Urothelium cell line (cell line): ENCODE measurements around the gene ZNF488.

Experiments
- DNase-seq: peaks from one replicate; pipeline ENCODE4 v3.0.0; 2011; ENCODE audit warnings: low spot score, mixed read lengths
- FAIRE-seq: peaks from 2 replicates; lab custom pipeline; 2011; peaks lifted over from hg19 to GRCh38; lab: Jason Lieb, UNC

ZNF488 gene

DNA sequence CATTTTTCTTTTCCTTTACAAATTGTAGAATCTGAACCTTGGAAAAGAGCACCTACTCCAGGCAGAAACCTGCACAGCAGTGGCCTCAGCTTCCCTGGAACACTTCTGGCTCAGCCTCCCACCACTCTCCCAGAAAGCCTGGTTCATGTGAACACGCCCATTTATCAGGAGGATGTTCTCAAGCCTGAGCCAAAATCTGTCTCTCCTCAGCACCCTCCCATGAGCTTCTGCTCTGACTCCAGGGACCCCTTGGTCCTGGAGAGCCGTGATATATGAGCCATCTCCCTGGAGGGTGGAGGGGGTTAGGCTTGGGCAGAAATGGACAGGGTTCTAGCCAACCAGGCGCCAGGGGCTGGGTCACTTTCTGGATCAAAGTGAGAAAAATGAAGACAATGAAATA is 51.7 kb downstream of the ZNF488 start:
- DNase-seq: no peak
- no peak for FAIRE-seq

DNA sequence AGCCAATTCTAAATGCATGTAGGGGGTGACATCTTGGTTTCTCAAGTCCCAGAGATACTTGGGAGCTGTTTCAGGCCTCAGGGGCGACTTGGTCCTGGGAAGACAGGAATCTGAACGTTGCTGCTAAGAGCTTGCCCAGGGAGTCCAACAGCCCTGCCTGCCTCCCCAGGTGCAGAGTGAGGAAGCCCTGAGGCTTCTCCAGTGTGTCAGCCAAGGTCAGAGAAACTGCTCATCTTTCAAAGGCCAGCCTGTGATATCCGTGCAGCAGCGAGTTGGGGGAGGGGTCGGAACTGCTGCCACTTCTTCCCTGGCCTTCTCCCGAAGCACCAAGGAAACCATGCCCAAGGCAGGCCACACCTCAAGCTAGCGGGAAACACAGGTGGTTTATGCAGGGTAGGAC is 52.1 kb downstream of the ZNF488 start:
- DNase-seq: no peak
- no peak for FAIRE-seq

DNA sequence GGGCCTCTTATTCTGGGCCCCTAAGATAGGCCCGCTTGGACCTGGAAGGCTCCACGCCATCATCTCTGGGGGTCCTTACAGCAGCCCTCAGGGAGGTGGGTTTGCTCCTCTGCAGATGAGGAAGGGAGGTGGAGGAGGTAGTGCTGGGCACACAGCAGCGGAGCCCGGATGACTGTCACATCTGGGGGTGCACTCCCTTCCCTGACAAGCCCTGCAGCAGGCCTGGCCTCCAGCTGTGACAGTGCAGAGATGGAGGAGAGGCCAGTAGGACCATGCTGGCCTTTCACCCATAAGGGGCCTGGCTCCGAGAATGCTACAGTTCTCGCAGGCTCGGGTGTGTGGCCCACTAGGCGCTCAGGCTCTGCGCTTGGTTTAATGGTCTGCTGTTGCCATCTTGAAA is 52.6 kb downstream of the ZNF488 start:
- no peak for FAIRE-seq

GRCh38 chr10:47330804-47331203 is 53.3 kb downstream of the ZNF488 start:
- no peak for FAIRE-seq

More for the DNA sequence above, 52.6 kb downstream of the ZNF488 start:
- DNase-seq: no peak

DNA sequence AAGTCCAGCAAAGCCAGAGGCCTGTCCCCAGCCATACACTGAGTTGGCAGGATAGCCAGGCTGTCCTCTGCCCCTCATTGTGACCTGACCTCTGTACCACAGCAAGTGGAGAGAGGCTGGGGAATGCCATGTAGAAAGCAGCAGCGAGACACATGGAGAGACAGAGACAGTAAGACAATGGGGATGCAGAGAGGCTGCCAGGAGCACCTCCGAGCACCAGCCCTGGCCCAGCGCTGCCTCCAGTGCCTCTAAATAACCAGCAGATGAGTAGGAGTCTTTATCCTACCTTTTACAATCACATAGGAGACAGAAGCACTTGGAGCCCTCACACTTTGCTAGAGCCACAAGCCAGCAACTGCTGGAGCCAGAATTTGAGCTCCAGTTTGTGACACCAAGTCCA is 53.7 kb downstream of the ZNF488 start:
- DNase-seq: no peak
- FAIRE-seq: no peak

More at GRCh38 chr10:47330804-47331203, 53.3 kb downstream of the ZNF488 start:
- no peak for DNase-seq

DNA sequence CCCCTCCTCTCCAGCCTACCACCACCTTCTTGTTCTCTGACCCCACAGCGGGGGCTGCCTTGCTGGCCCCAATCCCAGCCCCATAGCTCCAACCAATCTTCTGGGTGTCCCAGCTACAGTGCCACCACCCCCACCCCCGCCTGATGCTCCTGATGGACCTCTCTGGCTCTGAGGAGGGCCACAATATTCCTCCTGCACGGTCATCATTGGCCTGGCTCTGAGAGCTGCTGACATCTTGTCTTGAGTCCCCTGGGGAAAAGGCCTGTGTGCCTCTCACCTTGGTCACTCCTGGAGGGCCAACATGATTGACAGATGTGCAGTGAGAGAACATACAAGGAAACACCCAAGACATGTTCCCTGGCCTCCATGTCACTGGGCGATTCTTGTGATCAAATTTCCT is 54.2 kb downstream of the ZNF488 start:
- no peak for DNase-seq
- no peak for FAIRE-seq

DNA sequence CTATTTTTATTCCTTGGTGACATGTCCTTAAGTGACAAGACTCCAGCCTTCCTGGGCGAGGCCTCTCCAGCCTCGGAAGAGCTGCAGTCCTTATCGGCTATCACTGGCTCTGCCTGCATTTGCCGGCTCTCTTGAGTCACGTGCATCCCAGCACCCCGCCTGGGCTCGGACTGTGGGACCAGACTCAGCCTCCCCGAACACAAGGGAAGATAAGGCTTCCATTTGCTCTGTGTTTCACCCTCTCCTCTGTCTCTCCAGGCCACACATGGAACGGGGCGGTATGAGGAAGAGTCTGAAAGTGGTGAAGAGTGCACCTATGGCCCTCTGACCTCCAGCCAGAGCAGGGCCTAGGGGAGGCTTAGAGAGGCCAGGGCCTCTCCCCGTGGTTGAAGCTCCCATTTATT is 57.2 kb downstream of the ZNF488 start:
- no peak for DNase-seq
- FAIRE-seq: no peak

DNA sequence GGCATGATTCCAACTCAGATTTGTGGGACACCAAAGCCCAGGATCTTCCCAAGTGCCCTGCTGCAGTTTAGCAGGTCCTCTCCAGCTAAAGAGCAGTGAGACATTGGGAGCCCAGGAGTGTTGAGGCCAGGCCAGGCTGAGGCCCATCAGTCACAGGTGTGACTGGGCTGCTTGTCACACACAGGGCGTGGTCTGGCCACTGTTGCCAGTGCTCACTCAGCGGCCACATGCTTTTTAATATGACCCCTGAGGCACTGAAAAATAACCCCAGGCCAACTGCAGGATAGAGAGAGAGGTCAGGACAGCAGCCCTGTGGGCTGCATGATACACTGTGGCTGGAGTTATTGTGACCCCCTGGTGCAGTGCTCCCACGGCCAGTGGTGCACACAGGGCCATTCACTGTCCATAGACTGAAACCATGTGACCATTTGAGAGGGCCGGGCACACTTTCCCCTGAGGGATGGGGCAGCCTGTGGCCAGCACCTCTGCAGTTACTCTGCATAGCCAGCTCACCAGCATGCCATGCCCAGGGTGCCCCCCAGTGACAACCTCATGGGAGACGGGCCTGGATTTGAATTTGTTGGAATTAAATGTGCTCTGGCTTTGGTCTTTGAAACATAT is 57.7 kb downstream of the ZNF488 start:
- FAIRE-seq (no peak), DNase-seq (no peak)

DNA sequence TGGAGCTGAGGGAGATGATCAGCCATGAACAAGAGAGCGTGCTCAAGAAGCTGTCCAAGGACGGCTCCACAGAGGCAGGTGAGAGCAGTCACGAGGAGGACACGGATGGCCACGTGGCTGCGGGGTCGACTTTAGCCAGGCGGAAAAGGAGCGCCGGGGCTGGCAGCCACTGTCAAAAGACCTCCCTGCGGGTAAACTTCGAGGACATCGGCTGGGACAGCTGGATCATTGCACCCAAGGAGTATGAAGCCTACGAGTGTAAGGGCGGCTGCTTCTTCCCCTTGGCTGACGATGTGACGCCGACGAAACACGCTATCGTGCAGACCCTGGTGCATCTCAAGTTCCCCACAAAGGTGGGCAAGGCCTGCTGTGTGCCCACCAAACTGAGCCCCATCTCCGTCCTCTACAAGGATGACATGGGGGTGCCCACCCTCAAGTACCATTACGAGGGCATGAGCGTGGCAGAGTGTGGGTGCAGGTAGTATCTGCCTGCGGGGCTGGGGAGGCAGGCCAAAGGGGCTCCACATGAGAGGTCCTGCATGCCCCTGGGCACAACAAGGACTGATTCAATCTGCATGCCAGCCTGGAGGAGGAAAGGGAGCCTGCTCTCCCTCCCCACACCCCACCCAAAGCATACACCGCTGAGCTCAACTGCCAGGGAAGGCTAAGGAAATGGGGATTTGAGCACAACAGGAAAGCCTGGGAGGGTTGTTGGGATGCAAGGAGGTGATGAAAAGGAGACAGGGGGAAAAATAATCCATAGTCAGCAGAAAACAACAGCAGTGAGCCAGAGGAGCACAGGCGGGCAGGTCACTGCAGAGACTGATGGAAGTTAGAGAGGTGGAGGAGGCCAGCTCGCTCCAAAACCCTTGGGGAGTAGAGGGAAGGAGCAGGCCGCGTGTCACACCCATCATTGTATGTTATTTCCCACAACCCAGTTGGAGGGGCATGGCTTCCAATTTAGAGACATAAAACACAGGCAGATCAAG is 58.5 kb downstream of the ZNF488 start:
- DNase-seq (no peak), FAIRE-seq (no peak)

DNA sequence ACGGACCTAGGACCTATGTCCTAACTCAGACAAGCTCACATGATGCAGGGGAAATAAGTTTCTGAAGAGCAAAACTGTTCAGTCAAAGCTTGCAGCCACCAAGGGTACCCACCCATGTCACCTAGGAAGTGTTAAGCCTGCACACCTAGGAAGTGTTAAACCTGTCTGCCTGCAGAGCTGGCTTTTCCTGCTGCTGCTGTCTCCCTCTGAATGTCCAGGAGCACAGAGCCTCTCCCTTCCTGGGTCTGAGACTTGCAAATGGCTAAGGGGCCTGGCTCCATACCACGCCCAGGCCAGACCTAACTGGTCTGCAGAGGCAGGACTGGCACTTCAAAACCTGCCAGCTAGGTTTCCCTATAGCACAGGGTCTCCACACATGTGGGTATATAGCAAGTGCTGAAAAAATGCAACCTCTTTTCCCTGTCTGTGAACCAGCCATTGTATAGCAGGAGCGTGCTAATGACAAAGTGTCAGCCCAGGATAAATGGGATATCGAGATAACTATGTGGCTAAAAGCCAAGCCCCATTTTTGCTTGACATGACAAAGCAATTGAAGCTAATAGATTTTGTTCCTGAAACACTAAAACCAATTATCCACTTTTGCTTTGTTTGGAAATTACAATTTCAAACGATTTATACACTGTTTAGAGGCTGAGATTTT is 60.3 kb downstream of the ZNF488 start:
- DNase-seq (no peak), FAIRE-seq (no peak)

GRCh38 chr10:47323087-47323486 is 61.0 kb downstream of the ZNF488 start:
- FAIRE-seq: no peak
- DNase-seq: no peak

DNA sequence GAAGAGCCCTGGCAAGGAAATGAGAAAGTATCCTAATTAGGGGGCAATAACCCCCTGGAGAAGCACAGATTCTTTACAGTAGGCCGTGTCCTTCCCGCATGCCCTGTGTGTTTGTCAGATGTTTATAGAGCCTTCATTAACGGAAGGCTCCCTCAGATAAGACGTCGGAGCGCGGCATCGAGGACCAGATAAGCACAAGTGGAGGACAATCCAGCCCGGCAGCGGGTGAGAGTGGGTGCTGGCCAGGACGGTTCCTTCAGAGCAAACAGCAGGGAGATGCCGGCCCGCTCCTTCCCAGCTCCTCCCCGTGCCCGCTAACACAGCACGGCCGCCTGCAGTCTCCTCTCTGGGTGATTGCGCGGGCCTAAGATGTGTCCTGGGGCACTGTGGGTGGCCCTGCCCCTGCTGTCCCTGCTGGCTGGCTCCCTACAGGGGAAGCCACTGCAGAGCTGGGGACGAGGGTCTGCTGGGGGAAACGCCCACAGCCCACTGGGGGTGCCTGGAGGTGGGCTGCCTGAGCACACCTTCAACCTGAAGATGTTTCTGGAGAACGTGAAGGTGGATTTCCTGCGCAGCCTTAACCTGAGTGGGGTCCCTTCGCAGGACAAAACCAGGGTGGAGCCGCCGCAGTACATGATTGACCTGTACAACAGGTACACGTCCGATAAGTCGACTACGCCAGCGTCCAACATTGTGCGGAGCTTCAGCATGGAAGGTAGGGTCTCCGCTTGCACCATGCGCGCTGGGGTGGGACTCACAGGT is 61.6 kb downstream of the ZNF488 start, which contains the start of gene GDF2:
Gene GDF2, plus strand, starts transcription at position 155 of the 762 bp plus-strand sequence. Its CDS starts 215 bp downstream, at position 370.
- FAIRE-seq (no peak), DNase-seq (no peak)

GRCh38 chr10:47321521-47322195 is 62.4 kb downstream of the ZNF488 start:
- DNase-seq (no peak), FAIRE-seq (no peak)

GRCh38 chr10:47320812-47321211 is 63.3 kb downstream of the ZNF488 start:
- DNase-seq (no peak), FAIRE-seq (no peak)

- FAIRE-seq (no peak), DNase-seq (no peak)
These were observed 64.3 kb downstream of the ZNF488 start for GRCh38 chr10:47319784-47320183.

DNA sequence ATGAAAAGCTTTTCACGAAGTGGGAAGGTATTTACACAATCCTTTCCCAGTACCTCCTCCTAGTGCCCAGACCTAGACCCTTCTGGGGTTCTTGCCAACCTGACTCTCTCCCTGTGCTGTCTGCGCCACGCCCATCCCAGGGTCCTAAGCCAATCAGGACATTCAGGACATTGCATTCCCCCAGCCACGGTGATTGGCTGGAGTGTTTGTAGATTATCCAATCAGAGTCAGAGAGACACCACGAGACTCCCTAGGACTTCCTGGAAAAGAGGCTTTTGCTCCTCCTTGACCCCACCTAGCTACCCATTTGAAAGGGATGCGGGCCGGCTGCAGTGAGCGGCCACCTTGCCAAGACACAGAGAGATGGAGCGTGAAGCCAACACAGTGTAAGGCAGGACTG is 65.4 kb downstream of the ZNF488 start:
- DNase-seq: peak; percentile 40
- no peak for FAIRE-seq

GRCh38 chr10:47317251-47317650 is 66.8 kb downstream of the ZNF488 start:
- no peak for FAIRE-seq
- DNase-seq: no peak

- DNase-seq (no peak), FAIRE-seq (no peak)
These were observed 68.0 kb downstream of the ZNF488 start for GRCh38 chr10:47316131-47316530.
